ENCODE results near the gene RBM19.

Gene RBM19

DNA sequence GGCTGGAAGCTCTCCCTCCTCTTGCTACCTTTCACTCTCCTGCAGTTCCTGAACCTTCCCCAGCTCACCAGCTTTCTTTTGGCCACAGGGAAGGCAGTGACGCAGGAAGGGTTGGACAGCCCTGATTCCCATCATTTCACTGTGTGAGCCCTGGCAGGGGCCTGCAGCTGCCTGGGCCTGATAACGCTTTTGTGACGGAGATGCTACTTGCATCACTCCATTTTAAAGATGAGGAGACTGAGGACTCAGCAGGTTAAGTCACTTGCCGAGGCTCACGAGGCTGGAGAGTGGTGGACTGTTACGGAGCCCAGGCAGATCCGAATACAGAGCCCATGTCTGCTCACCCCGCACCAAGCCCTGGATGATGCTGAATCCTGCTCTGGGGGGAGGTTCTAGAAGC is 145.3 kb downstream of the RBM19 start:
- H3K79me2 ChIP-seq (ENCODE audit: control insufficient read depth, low read length), result no peaks in the 10 kb centered on the region
- H3K36me3 ChIP-seq (ENCODE audit: control insufficient read depth, low read length), result no peaks in the 10 kb centered on the region
- H3K9me2 ChIP-seq (replicated peaks; ENCODE audit: control insufficient read depth, low read length), result no peaks in the 10 kb centered on the region
- H3K9me3 ChIP-seq (ENCODE audit: control insufficient read depth, insufficient read depth, low read length), result no peaks in the 10 kb centered on the region
- no peaks in the 10 kb centered on the region for H4K20me1 ChIP-seq (ENCODE audit: control insufficient read depth, insufficient read depth, low read depth, low read length)
- H3F3A ChIP-seq (ENCODE audit: control insufficient read depth, insufficient read depth), result no peaks in the 10 kb centered on the region
- no peak overlapping the region for H3K27ac ChIP-seq (ENCODE audit: low read depth, low read length)
- H3K27me3 ChIP-seq (ENCODE audit: control insufficient read depth, low read length), result no peaks in the 10 kb centered on the region
- TF ChIP-seq, protein P1, sequence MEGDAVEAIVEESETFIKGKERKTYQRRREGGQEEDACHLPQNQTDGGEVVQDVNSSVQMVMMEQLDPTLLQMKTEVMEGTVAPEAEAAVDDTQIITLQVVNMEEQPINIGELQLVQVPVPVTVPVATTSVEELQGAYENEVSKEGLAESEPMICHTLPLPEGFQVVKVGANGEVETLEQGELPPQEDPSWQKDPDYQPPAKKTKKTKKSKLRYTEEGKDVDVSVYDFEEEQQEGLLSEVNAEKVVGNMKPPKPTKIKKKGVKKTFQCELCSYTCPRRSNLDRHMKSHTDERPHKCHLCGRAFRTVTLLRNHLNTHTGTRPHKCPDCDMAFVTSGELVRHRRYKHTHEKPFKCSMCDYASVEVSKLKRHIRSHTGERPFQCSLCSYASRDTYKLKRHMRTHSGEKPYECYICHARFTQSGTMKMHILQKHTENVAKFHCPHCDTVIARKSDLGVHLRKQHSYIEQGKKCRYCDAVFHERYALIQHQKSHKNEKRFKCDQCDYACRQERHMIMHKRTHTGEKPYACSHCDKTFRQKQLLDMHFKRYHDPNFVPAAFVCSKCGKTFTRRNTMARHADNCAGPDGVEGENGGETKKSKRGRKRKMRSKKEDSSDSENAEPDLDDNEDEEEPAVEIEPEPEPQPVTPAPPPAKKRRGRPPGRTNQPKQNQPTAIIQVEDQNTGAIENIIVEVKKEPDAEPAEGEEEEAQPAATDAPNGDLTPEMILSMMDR (IDR thresholded peaks at IDR 0.05; ENCODE audit: low read depth, low read length, poor library complexity, severe bottlenecking), result no peak
- TF ChIP-seq EZH2phosphoT487 (IDR thresholded peaks at IDR 0.05; ENCODE audit: borderline replicate concordance, low read length), result no peak
- no peak overlapping the region for H3K4me2 ChIP-seq (ENCODE audit: low read length)
- no peak overlapping the region for H3K4me3 ChIP-seq (ENCODE audit: low read length)
- no peaks in the 10 kb centered on the region for H3K4me1 ChIP-seq (ENCODE audit: control insufficient read depth, low read length)

DNA sequence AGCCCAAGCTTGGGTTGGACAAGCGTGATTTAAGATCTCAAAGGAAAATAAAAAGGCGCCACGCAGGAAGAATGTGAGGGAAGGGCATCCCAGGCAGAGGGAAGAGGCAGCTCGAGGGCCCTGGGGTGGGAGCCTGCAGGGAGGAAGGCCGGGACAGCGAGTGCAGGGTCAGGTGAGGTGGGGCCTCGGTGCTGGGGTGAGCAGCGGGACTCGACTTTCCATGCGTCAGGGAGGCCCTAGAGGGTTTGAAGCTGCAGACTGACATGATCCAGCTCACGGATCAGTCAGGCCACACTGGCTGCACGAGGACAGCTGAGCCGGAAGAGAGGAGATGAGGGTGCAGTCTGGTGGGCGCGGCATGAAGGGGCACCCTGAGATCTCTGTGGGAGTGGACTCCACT is 145.8 kb downstream of the RBM19 start:
- Histone ChIP-seq H3K27ac (ENCODE audit: low read depth, low read length) (no peak overlapping the region), H3K4me1 (ENCODE audit: control insufficient read depth, low read length) (no peaks in the 10 kb centered on the region), H3K9me2 (replicated peaks; ENCODE audit: control insufficient read depth, low read length) (no peaks in the 10 kb centered on the region), H3K4me3 (ENCODE audit: low read length) (no peak overlapping the region), H3K79me2 (ENCODE audit: control insufficient read depth, low read length) (no peaks in the 10 kb centered on the region), H3F3A (ENCODE audit: control insufficient read depth, insufficient read depth) (no peaks in the 10 kb centered on the region), H3K27me3 (ENCODE audit: control insufficient read depth, low read length) (no peaks in the 10 kb centered on the region), H3K36me3 (ENCODE audit: control insufficient read depth, low read length) (no peaks in the 10 kb centered on the region), H3K9me3 (ENCODE audit: control insufficient read depth, insufficient read depth, low read length) (no peaks in the 10 kb centered on the region), H4K20me1 (ENCODE audit: control insufficient read depth, insufficient read depth, low read depth, low read length) (no peaks in the 10 kb centered on the region), H3K4me2 (ENCODE audit: low read length) (no peak overlapping the region)
- TF ChIP-seq, protein P1 (IDR thresholded peaks at IDR 0.05; ENCODE audit: low read depth, low read length, poor library complexity, severe bottlenecking), result no peak
- TF ChIP-seq EZH2phosphoT487 (IDR thresholded peaks at IDR 0.05; ENCODE audit: borderline replicate concordance, low read length), result no peak

DNA sequence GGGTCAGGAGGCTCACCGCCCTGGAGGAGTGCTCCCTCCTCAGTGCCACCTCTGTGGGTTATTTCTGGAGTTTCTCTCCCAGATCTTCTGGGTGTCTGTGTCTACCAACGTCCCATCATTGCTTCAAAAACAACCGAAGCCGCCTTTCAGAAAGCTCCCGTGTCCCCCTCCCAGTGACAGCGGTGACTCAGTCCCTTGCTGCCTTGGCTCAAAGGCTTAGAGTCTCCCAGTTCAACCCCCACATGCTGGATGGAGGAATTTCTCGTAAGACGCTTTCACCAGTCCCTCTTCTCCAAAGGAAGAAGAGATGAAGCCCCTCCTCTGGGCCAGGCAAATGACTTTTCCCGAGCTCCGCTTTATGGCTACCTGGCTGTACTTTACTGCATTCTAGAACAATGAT is 146.6 kb downstream of the RBM19 start:
- Histone ChIP-seq H4K20me1 (ENCODE audit: control insufficient read depth, insufficient read depth, low read depth, low read length) (no peaks in the 10 kb centered on the region), H3K4me3 (ENCODE audit: low read length) (no peak overlapping the region), H3K9me2 (replicated peaks; ENCODE audit: control insufficient read depth, low read length) (no peaks in the 10 kb centered on the region), H3K27me3 (ENCODE audit: control insufficient read depth, low read length) (no peaks in the 10 kb centered on the region), H3K27ac (ENCODE audit: low read depth, low read length) (no peak overlapping the region), H3K4me1 (ENCODE audit: control insufficient read depth, low read length) (no peaks in the 10 kb centered on the region), H3K9me3 (ENCODE audit: control insufficient read depth, insufficient read depth, low read length) (no peaks in the 10 kb centered on the region), H3K79me2 (ENCODE audit: control insufficient read depth, low read length) (no peaks in the 10 kb centered on the region), H3K4me2 (ENCODE audit: low read length) (no peak overlapping the region), H3K36me3 (ENCODE audit: control insufficient read depth, low read length) (no peaks in the 10 kb centered on the region), H3F3A (ENCODE audit: control insufficient read depth, insufficient read depth) (no peaks in the 10 kb centered on the region)
- no peak for TF ChIP-seq EZH2phosphoT487 (IDR thresholded peaks at IDR 0.05; ENCODE audit: borderline replicate concordance, low read length)
- TF ChIP-seq, protein P1 (IDR thresholded peaks at IDR 0.05; ENCODE audit: low read depth, low read length, poor library complexity, severe bottlenecking), result no peak

DNA sequence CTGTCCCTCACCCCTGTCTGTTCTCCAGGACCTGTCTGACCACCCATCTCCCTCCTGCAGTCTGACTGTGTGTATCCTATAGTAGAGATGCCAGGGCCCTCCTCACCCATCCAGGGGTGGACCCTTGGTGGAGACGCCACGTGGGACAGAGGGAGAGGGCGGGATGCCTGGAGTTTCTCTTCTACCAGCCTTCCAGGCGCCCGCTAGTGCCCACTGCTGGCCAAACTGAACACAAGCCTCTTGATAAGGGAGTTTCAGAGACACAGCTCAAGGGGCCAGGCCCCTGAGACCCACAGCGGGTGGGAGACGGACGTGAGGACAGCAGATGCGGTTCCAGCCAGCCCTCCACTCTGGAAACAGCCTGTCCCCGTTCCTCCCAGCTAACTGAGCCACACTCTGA is 147.3 kb downstream of the RBM19 start:
- H3K4me3 ChIP-seq (ENCODE audit: low read length), result no peak overlapping the region
- H3K4me2 ChIP-seq (ENCODE audit: low read length), result no peak overlapping the region
- H4K20me1 ChIP-seq (ENCODE audit: control insufficient read depth, insufficient read depth, low read depth, low read length), result no peaks in the 10 kb centered on the region
- no peaks in the 10 kb centered on the region for H3K79me2 ChIP-seq (ENCODE audit: control insufficient read depth, low read length)
- no peaks in the 10 kb centered on the region for H3K36me3 ChIP-seq (ENCODE audit: control insufficient read depth, low read length)
- no peak for TF ChIP-seq EZH2phosphoT487 (IDR thresholded peaks at IDR 0.05; ENCODE audit: borderline replicate concordance, low read length)
- TF ChIP-seq, protein P1 (IDR thresholded peaks at IDR 0.05; ENCODE audit: low read depth, low read length, poor library complexity, severe bottlenecking), result peak; percentile 53
- H3K4me1 ChIP-seq (ENCODE audit: control insufficient read depth, low read length), result no peaks in the 10 kb centered on the region
- no peaks in the 10 kb centered on the region for H3K9me2 ChIP-seq (replicated peaks; ENCODE audit: control insufficient read depth, low read length)
- H3F3A ChIP-seq (ENCODE audit: control insufficient read depth, insufficient read depth), result no peaks in the 10 kb centered on the region
- no peaks in the 10 kb centered on the region for H3K27me3 ChIP-seq (ENCODE audit: control insufficient read depth, low read length)
- H3K9me3 ChIP-seq (ENCODE audit: control insufficient read depth, insufficient read depth, low read length), result no peaks in the 10 kb centered on the region
- H3K27ac ChIP-seq (ENCODE audit: low read depth, low read length), result no peak overlapping the region
